SK-N-SH treated with all-trans-retinoic acid at 6 μM for 48 hours (cell line): Measurements from ENCODE around the gene CHRM4.

Experiments
- ATAC-seq: fragments of 200-7000 bp; cut with Tn5 transposase; 3 replicates; pipeline ENCODE4 v1.9.1; 2020; ENCODE audit warnings: mild to moderate bottlenecking, moderate library complexity
- ARNTL ChIP-seq: fragments of 450-650 bp; formaldehyde crosslinking; IDR thresholded peaks from 2 replicates; pipeline ENCODE4 v1.5.0; 2020; ENCODE audit warnings: low read depth, mild to moderate bottlenecking, moderate library complexity, borderline replicate concordance
- CREB5 ChIP-seq: fragments of 250-450 bp; sonication (Bioruptor Pico); IDR thresholded peaks from 2 replicates; pipeline ENCODE4 v1.5.1; 2020; ENCODE audit warnings: low read depth, mild to moderate bottlenecking, moderate library complexity
- CSDC2 ChIP-seq: fragments of 250-450 bp; sonication (Bioruptor Pico); IDR thresholded peaks from 2 replicates; pipeline ENCODE4 v1.5.0; 2020; ENCODE audit warnings: mild to moderate bottlenecking, moderate library complexity
- CSRNP3 ChIP-seq: fragments of 250-450 bp; sonication (Bioruptor Pico); IDR thresholded peaks from 2 replicates; pipeline ENCODE4 v1.5.1; 2021; ENCODE audit warnings: mild to moderate bottlenecking, moderate library complexity
- ESRRG ChIP-seq: fragments of 250-450 bp; sonication (Bioruptor Pico); IDR thresholded peaks from 2 replicates; pipeline ENCODE4 v1.6.1; 2021; ENCODE audit warnings: mild to moderate bottlenecking
- GLIS3 ChIP-seq: fragments of 250-450 bp; sonication (Bioruptor Pico); IDR thresholded peaks from 2 replicates; pipeline ENCODE4 v1.5.0; 2020; ENCODE audit warnings: mild to moderate bottlenecking, moderate library complexity
- ISL1 ChIP-seq: fragments of 250-450 bp; sonication (Bioruptor Pico); IDR thresholded peaks from 2 replicates; pipeline ENCODE4 v2.1.2; 2022; ENCODE audit warnings: mild to moderate bottlenecking, moderate library complexity
- PPARA ChIP-seq: fragments of 250-450 bp; sonication (Bioruptor Pico); IDR thresholded peaks from 2 replicates; pipeline ENCODE4 v1.5.0; 2020; ENCODE audit warnings: mild to moderate bottlenecking, borderline replicate concordance
- RARB ChIP-seq: fragments of 250-450 bp; sonication (Bioruptor Pico); IDR thresholded peaks from 2 replicates; pipeline ENCODE4 v1.8.0; 2021; ENCODE audit warnings: mild to moderate bottlenecking, moderate library complexity
- SNAI2 ChIP-seq: fragments of 250-450 bp; sonication (Bioruptor Pico); IDR thresholded peaks from 2 replicates; pipeline ENCODE4 v1.5.0; 2020; ENCODE audit warnings: mild to moderate bottlenecking, moderate library complexity
- TCF4 ChIP-seq: fragments of 250-450 bp; sonication (Bioruptor Pico); IDR thresholded peaks from 2 replicates; pipeline ENCODE4 v1.8.0; 2021; ENCODE audit warnings: mild to moderate bottlenecking, moderate library complexity, borderline replicate concordance
- TOX ChIP-seq: fragments of 250-450 bp; sonication (Bioruptor Pico); IDR thresholded peaks from 2 replicates; pipeline ENCODE4 v1.8.0; 2021; ENCODE audit warnings: mild to moderate bottlenecking, moderate library complexity, borderline replicate concordance
- TSHZ2 ChIP-seq: fragments of 250-450 bp; sonication (Bioruptor Pico); IDR thresholded peaks from 2 replicates; pipeline ENCODE4 v1.5.0; 2020; ENCODE audit warnings: mild to moderate bottlenecking, moderate library complexity
- ZC3H10 ChIP-seq: fragments of 250-450 bp; sonication (Bioruptor Pico); IDR thresholded peaks from 2 replicates; pipeline ENCODE4 v1.5.1; 2021; ENCODE audit warnings: mild to moderate bottlenecking, moderate library complexity
- ZNF565 ChIP-seq: fragments of 450-650 bp; formaldehyde crosslinking; conservative IDR thresholded peaks from 2 replicates; pipeline ENCODE4 v1.5.0; 2020; ENCODE audit warnings: low read depth, mild to moderate bottlenecking, moderate library complexity
- ZNF70 ChIP-seq: fragments of 450-650 bp; formaldehyde crosslinking; IDR thresholded peaks from 2 replicates; pipeline ENCODE4 v1.5.0; 2020; ENCODE audit warnings: mild to moderate bottlenecking, moderate library complexity
- TF ChIP-seq, protein P1 (sequence below): fragments of 250-450 bp; sonication (Bioruptor Pico); IDR thresholded peaks from 2 replicates; pipeline ENCODE4 v1.8.0; 2021; ENCODE audit warnings: low read depth, mild to moderate bottlenecking, moderate library complexity, borderline replicate concordance

CHRM4 gene

GRCh38 chr11:46348566-46349401, 42.8 kb downstream of the CHRM4 start (continued):
- TF ChIP-seq SNAI2 (CRISPR knock-in tag) (no peak), GLIS3 (no peak), RARB (CRISPR knock-in tag) (no peak), TCF4 (CRISPR knock-in tag) (no peak), CSDC2 (CRISPR knock-in tag) (no peak), ESRRG (CRISPR knock-in tag) (no peak)
- TF ChIP-seq, all 23 proteins: peak for 0

DNA sequence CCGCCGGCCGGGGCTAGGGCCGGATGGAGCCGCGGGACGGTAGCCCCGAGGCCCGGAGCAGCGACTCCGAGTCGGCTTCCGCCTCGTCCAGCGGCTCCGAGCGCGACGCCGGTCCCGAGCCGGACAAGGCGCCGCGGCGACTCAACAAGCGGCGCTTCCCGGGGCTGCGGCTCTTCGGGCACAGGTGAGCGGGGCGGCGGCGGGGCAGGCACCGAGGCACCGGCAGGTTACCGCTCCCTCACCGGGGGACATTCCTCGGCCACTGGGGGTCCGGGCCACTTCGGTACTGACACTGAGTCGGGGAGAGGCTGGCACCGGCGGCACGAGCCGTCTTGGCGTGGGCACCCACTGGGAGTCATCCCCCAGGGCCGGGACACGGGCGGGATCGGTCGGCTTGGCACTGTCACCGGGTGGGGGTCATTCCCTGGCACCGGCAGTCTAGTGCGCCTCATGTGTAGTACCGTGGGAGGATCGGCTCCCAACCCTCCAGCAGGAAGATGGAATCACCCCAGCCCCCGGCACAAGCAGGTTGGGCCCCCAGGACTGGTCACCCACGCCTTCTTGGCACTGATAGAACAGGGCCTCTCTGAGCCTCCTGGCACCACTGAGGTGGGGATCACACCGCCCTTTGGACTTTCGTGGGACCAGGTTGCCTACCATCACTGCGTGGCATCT, 43.8 kb downstream of the CHRM4 start:
- TF ChIP-seq ESRRG (CRISPR knock-in tag) = no peak
- TF ChIP-seq, protein P1, sequence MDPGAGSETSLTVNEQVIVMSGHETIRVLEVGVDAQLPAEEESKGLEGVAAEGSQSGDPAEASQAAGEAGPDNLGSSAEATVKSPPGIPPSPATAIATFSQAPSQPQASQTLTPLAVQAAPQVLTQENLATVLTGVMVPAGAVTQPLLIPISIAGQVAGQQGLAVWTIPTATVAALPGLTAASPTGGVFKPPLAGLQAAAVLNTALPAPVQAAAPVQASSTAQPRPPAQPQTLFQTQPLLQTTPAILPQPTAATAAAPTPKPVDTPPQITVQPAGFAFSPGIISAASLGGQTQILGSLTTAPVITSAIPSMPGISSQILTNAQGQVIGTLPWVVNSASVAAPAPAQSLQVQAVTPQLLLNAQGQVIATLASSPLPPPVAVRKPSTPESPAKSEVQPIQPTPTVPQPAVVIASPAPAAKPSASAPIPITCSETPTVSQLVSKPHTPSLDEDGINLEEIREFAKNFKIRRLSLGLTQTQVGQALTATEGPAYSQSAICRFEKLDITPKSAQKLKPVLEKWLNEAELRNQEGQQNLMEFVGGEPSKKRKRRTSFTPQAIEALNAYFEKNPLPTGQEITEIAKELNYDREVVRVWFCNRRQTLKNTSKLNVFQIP (CRISPR knock-in tag) = no peak
- TF ChIP-seq SNAI2 (CRISPR knock-in tag) = no peak
- no peak for TF ChIP-seq ZNF565 (CRISPR knock-in tag)
- no peak for TF ChIP-seq ZC3H10 (CRISPR knock-in tag)
- TF ChIP-seq PPARA (CRISPR knock-in tag) = no peak
- TF ChIP-seq ZNF70 (CRISPR knock-in tag) = no peak
- TF ChIP-seq TSHZ2 (CRISPR knock-in tag) = no peak
- no peak for TF ChIP-seq CREB5 (CRISPR knock-in tag)
- no peak for TF ChIP-seq TOX
- TF ChIP-seq TCF4 (CRISPR knock-in tag) = no peak
- no peak for TF ChIP-seq GLIS3
- no peak for TF ChIP-seq ARNTL (CRISPR knock-in tag)
- TF ChIP-seq, all 23 proteins: peak for 0
- peak; percentile 23 for ATAC-seq

DNA sequence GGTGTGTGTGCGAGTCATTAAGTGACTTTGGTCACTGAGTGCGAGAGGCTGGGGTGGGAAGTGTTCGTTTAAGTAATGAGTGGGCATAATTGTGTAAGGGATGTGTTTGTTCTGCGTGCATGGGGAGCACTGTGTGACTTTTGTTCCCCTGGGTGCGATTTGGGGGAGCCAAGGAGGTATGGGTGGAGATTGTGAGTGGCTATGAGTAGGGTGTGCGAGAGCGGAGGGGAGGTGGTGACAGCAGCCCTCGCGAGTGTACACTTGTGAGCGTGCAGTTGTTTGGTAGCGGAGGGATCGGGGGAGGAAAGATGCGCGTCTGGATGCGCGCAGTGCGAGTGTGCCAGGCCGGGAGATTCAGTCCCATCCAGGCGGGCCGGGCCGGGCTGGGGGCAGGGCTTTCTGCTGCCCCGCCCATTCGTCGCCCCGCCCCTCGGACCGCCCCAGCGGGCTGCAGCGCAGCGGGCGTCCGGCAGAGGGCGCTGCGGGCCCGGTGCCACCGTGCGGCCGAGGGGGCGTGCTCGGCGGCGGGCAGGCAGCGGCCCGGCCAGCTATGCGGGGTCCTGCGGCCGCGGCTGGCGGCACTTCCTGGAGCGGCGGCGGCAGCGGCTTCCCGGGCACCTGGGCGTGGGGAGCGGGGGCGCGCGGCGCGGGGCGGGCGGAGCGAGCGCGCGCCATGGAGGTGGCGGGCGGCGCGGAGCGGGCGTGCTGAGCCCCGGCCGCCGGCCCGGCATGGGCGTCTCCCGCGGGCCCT, 44.5 kb downstream of the CHRM4 start, which contains the start of gene DGKZ:
TSS of gene DGKZ (plus strand) at position 578 of the 751 bp plus-strand sequence. CDS start 197 bp downstream, outside the sequence.
- TF ChIP-seq ZC3H10 (CRISPR knock-in tag) (no peak), ESRRG (CRISPR knock-in tag) (no peak), CSRNP3 (CRISPR knock-in tag) (no peak), RARB (CRISPR knock-in tag) (no peak), ZNF565 (CRISPR knock-in tag) (no peak), TSHZ2 (CRISPR knock-in tag) (no peak), ISL1 (CRISPR knock-in tag) (no peak)
- peak; percentile 82 for ATAC-seq
